Suprapubic skin (tissue), 4 donors: ENCODE results near the gene PSMA7. TPM values are rescaled to one million over a fixed set of nuclear protein-coding genes. Genes with fewer than 3 reads are reported as not detected.

Experiments
- DNase-seq, 2 donors: peaks; one replicate each; pipeline ENCODE4 v3.0.0-alpha.2; 2019; ENCODE audit warnings: low spot score in 2 of 2
- H3K27ac ChIP-seq: fragments of 200-600 bp; sonication (generic); one replicate; pipeline ENCODE4 v1.5.1; 2019
- H3K27me3 ChIP-seq: fragments of 200-600 bp; sonication (generic); one replicate; pipeline ENCODE4 v1.5.1; 2019
- H3K36me3 ChIP-seq: fragments of 200-600 bp; sonication (generic); one replicate; pipeline ENCODE4 v1.5.1; 2019
- H3K4me1 ChIP-seq: fragments of 200-600 bp; sonication (generic); one replicate; pipeline ENCODE4 v1.5.1; 2019
- H3K4me3 ChIP-seq: fragments of 200-600 bp; sonication (generic); one replicate; pipeline ENCODE4 v1.5.1; 2019; ENCODE audit warnings: mild to moderate bottlenecking
- H3K9me3 ChIP-seq: fragments of 200-600 bp; sonication (generic); one replicate; pipeline ENCODE4 v1.5.1; 2019
- CTCF ChIP-seq, 2 donors: fragments of 200-600 bp in 1 of 2; fragments of 450-650 bp in 1 of 2; sonication (generic) in 1 of 2; IDR thresholded peaks; one replicate each; pipeline ENCODE4 v1.5.1; 2016 to 2019; ENCODE audit warnings: antibody characterized with exemption in 2 of 2, mild to moderate bottlenecking in 1 of 2, moderate library complexity in 1 of 2
- EP300 ChIP-seq: sonication (generic); formaldehyde crosslinking; IDR thresholded peaks from one replicate; pipeline ENCODE4 v1.6.1; 2017; ENCODE audit warnings: antibody characterized with exemption
- POLR2A ChIP-seq, 2 donors: fragments of 450-650 bp; IDR thresholded peaks; one replicate each; pipeline ENCODE4 v1.6.1; 2017; ENCODE audit warnings: antibody characterized with exemption in 2 of 2, mild to moderate bottlenecking in 2 of 2, moderate library complexity in 2 of 2
- POLR2AphosphoS5 ChIP-seq, 3 donors: sonication (generic); formaldehyde crosslinking; IDR thresholded peaks; one replicate each; pipeline ENCODE4 v1.6.1; 2017; ENCODE audit warnings: antibody characterized with exemption in 3 of 3
- WGBS: methylation state at CpG from one replicate; pipeline ENCODE4 v1.1.5; 2018; 5-methylcytosine and 5-hydroxymethylcytosine counted together
- total RNA-seq, 4 donors: library from RNA; depleted of rRNA; stranded (reverse); fragments of >200 nt; gene quantifications; one replicate each; pipeline ENCODE4 v1.1.0, GENCODE V29; 2016

PSMA7 gene
- total RNA-seq, 4 donors from 2014 or later: 163 to 226 (median 208) TPM

GRCh38 chr20:62181808-62182207 is 38.6 kb upstream of the PSMA7 start:
- 94% methylated on average over 2 of the region's 2 CpGs for WGBS
- Histone ChIP-seq H3K27ac (no peak overlapping the region), H3K9me3 (no peaks in the 10 kb centered on the region), H3K4me1 (peaks cover 24% of the 10 kb centered on the region), H3K36me3 (peaks cover 20% of the 10 kb centered on the region), H3K4me3 (peak overlapping the region; percentile 87), H3K27me3 (no peaks in the 10 kb centered on the region)
- DNase-seq: no peak
- TF ChIP-seq CTCF (IDR thresholded peaks at IDR 0.05) (no peak), POLR2AphosphoS5 (IDR thresholded peaks at IDR 0.05) (no peak), POLR2A (IDR thresholded peaks at IDR 0.05) (no peak), EP300 (no peak)

GRCh38 chr20:62179162-62179504 is 35.9 kb upstream of the PSMA7 start:
- H3K9me3 ChIP-seq: no peaks in the 10 kb centered on the region
- H3K4me1 ChIP-seq: peaks cover 18% of the 10 kb centered on the region
- H3K36me3 ChIP-seq: peaks cover 46% of the 10 kb centered on the region
- over 99% methylated on average over 14 of the region's 14 CpGs for WGBS
- H3K27me3 ChIP-seq: no peaks in the 10 kb centered on the region
- TF ChIP-seq EP300 (no peak), CTCF (IDR thresholded peaks at IDR 0.05) (no peak), POLR2AphosphoS5 (IDR thresholded peaks at IDR 0.05) (no peak), POLR2A (IDR thresholded peaks at IDR 0.05) (no peak)
- no peak for DNase-seq
- H3K27ac ChIP-seq: no peak overlapping the region
- H3K4me3 ChIP-seq: no peak overlapping the region

GRCh38 chr20:62178316-62179161 is 35.3 kb upstream of the PSMA7 start:
- Histone ChIP-seq H3K4me1 (peaks cover 12% of the 10 kb centered on the region), H3K4me3 (no peak overlapping the region), H3K27me3 (no peaks in the 10 kb centered on the region), H3K9me3 (no peaks in the 10 kb centered on the region), H3K36me3 (peaks cover 51% of the 10 kb centered on the region), H3K27ac (no peak overlapping the region)
- DNase-seq: no peak
- WGBS: 95% methylated on average over 12 of the region's 19 CpGs
- no peak for TF ChIP-seq POLR2AphosphoS5 (IDR thresholded peaks at IDR 0.05)
- no peak for TF ChIP-seq EP300
- TF ChIP-seq CTCF (IDR thresholded peaks at IDR 0.05): no peak

GRCh38 chr20:62177307-62177706 is 34.1 kb upstream of the PSMA7 start:
- no peaks in the 10 kb centered on the region for H3K9me3 ChIP-seq
- no peaks in the 10 kb centered on the region for H3K27me3 ChIP-seq
- H3K36me3 ChIP-seq: peaks cover 61% of the 10 kb centered on the region
- no peak overlapping the region for H3K4me3 ChIP-seq
- H3K4me1 ChIP-seq: peaks cover 7% of the 10 kb centered on the region
- 89% methylated on average over 9 of the region's 9 CpGs for whole genome bisulfite sequencing
- no peak for DNase-seq
- TF ChIP-seq POLR2AphosphoS5 (IDR thresholded peaks at IDR 0.05) (no peak), POLR2A (IDR thresholded peaks at IDR 0.05) (no peak), EP300 (no peak), CTCF (IDR thresholded peaks at IDR 0.05) (no peak)
- H3K27ac ChIP-seq: no peak overlapping the region

- no peak for DNase-seq
- H3K36me3 ChIP-seq: peaks cover 64% of the 10 kb centered on the region
- no peaks in the 10 kb centered on the region for H3K27me3 ChIP-seq
- H3K4me3 ChIP-seq: no peak overlapping the region
- TF ChIP-seq POLR2AphosphoS5 (IDR thresholded peaks at IDR 0.05): no peak
- no peak for TF ChIP-seq POLR2A (IDR thresholded peaks at IDR 0.05)
- TF ChIP-seq EP300: no peak
- no peak for TF ChIP-seq CTCF (IDR thresholded peaks at IDR 0.05)
- H3K27ac ChIP-seq: no peak overlapping the region
- WGBS: 87% methylated on average over 15 of the region's 15 CpGs
- H3K9me3 ChIP-seq: no peaks in the 10 kb centered on the region
- peaks cover 2% of the 10 kb centered on the region for H3K4me1 ChIP-seq
Observed at GRCh38 chr20:62176866-62177265, 33.7 kb upstream of the PSMA7 start.
